ENCODE measurements around the gene KDF1. TPM values are rescaled to one million over a fixed set of nuclear protein-coding genes. Genes with fewer than 3 reads are reported as not detected.

The KDF1 gene
- total and polyA plus RNA-seq, 2 of the 13 experiments (the other 11 are each of a cell fraction or from before 2014, with no cell fraction given): 1.9 to 4.9 TPM

GRCh38 chr1:26911399-26912146 is 48.7 kb downstream of the KDF1 start (continued):
- TF ChIP-seq NFAT5 (CRISPR knock-in tag; IDR thresholded peaks at IDR 0.05) (0 out of 2 replicates have a peak, but pooled peaks have one; percentile 60), SNAPC2 (CRISPR knock-in tag; IDR thresholded peaks at IDR 0.05) (0 out of 2 replicates have a peak, but pooled peaks have one; percentile 8), ZNF34 (CRISPR knock-in tag; IDR thresholded peaks at IDR 0.05; ENCODE audit: borderline replicate concordance) (0 out of 2 replicates have a peak, but pooled peaks have one; percentile 12), ZBTB43 (CRISPR knock-in tag; conservative IDR thresholded peaks at IDR 0.05) (no peak), RELA (CRISPR knock-in tag; IDR thresholded peaks at IDR 0.05) (no peak), ZBTB33 (CRISPR knock-in tag; IDR thresholded peaks at IDR 0.05) (0 out of 2 replicates have a peak, but pooled peaks have one; percentile 13), HHEX (CRISPR knock-in tag; IDR thresholded peaks at IDR 0.05) (no peak), ZBTB20 (CRISPR knock-in tag; IDR thresholded peaks at IDR 0.05; ENCODE audit: borderline replicate concordance, low read depth) (peak; percentile 33; the same call in 1 of the 2 replicates), ZNF30 (CRISPR knock-in tag; IDR thresholded peaks at IDR 0.05) (no peak), ZNF737 (CRISPR knock-in tag; IDR thresholded peaks at IDR 0.05; ENCODE audit: borderline replicate concordance) (no peak), PREB (CRISPR knock-in tag; IDR thresholded peaks at IDR 0.05) (no peak), ETV5 (CRISPR knock-in tag; IDR thresholded peaks at IDR 0.05; ENCODE audit: borderline replicate concordance) (0 out of 2 replicates have a peak, but pooled peaks have one; percentile 23), NBN (conservative IDR thresholded peaks at IDR 0.05) (no peak), DPF2 (CRISPR knock-in tag; IDR thresholded peaks at IDR 0.05; ENCODE audit: borderline replicate concordance, low read depth) (no peak), ZBTB7A (CRISPR knock-in tag; IDR thresholded peaks at IDR 0.05) (no peak), ZNF800 (CRISPR knock-in tag; IDR thresholded peaks at IDR 0.05) (no peak)
